VCaP (cell line): Measurements from ENCODE around the gene CDH13.

Experiments used
- H3K27ac ChIP-seq: fragments of 450-650 bp; 2 replicates; pipeline ENCODE4 v1.5.1; 2017
- CTCF ChIP-seq: fragments of 450-650 bp; conservative IDR thresholded peaks from 2 replicates; pipeline ENCODE4 v1.5.1; 2017; ENCODE audit warnings: mild to moderate bottlenecking, moderate library complexity

Gene CDH13

DNA sequence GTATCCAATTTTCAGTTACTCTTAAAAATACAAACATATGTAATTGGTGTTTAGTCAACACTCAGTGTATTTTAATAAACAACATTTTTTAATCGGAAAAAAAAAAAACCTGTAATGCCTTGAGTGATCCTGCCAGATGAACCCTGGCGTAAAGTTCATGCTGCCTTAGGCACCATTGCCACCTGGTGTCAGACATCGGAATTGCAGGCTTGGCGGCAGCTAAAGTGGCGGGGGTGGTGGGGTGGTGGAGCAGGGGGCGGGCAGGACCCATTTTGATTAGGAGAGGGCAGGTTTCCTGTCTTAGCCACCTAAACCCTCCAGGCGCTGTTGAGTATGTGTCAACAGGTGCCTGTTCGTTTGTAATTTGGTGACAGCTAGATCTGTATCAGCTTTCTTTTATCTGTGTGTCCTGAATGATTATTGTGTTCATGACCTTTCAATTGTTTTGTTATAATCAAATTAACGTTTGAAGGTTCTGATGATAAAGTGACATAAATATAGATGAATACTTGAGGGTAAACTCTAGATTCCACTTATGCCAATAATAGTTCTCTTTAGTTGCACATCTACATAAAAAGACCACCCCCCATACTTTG lies 588.7 kb downstream of the CDH13 start:
- no peak overlapping the region for H3K27ac ChIP-seq
- peak; percentile 77 for TF ChIP-seq CTCF

DNA sequence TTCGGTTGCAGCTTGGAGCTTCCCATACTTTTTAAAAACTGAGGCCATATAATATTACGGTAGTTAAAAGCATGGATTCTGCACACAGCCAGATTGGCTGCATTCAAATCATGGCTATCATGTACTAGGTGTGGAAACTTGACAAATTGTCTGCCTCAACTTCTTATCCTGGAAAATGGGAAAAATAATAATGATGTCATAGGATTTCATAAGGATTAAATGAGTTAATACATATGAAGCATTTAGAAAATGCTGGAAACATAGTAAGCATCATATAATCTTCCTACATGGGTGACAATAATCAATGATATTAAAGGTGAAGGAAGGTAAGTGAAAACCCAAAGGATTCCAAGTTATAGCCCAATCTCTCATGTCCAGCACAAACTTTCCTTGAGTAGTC lies 592.5 kb downstream of the CDH13 start:
- no peak for TF ChIP-seq CTCF
- H3K27ac ChIP-seq, result no peak overlapping the region

- TF ChIP-seq CTCF, result no peak
- H3K27ac ChIP-seq, result no peak overlapping the region
These were observed 593.3 kb downstream of the CDH13 start for GRCh38 chr16:83220066-83220465.

DNA sequence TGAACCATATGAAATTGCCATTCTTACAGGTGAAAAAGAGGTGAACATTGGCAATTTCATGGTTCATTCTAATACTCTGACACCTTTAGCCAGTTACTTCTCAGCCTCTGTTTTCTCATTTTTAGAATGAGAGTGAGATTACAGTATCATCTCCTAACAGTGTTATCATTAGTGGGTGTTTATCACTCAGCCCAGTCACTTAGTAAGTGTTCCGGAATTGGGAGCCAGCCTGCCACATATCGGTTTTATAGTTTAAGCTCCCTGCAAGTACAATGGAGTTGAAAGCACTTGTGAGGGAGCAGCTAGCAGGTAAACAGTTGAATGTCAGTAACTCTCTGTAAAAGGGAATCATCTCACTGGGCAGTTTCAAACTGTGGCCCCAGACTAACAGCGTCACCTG lies 597.9 kb downstream of the CDH13 start:
- no peak for TF ChIP-seq CTCF
- no peak overlapping the region for H3K27ac ChIP-seq

- no peak for TF ChIP-seq CTCF
- no peak overlapping the region for H3K27ac ChIP-seq
These were observed 600.6 kb downstream of the CDH13 start for GRCh38 chr16:83227336-83227735.

- no peak overlapping the region for H3K27ac ChIP-seq
- TF ChIP-seq CTCF, result no peak
These were observed 605.0 kb downstream of the CDH13 start for GRCh38 chr16:83231729-83232128.

DNA sequence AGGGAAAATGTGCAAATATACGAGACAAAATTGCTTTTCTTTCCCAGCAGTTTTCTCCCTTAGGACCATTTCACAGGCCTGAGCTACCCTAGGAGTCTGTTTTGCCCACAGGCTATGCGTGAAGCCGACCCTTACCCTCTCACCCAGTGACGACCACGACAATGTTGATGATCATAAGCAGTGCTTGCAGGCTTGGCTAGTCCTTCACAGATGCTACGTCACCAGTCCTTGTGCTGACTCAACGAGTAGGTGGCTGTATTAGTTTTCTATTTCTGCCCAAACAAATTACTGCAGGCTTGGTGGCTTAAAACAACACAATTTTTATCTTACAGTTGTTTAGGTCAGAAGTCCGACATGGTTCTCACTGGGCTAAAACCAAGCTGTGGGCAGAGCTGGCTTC lies 606.4 kb downstream of the CDH13 start:
- no peak for TF ChIP-seq CTCF
- H3K27ac ChIP-seq, result no peak overlapping the region
